ENCODE data around the gene NKX2-3. TPM values are rescaled to one million over a fixed set of nuclear protein-coding genes. Genes with fewer than 3 reads are reported as not detected.

The NKX2-3 gene
- polyA plus RNA-seq: 22.1 TPM
- long read RNA-seq, donor 1, partial matches to known transcripts: 0 of 2 reads
- long read RNA-seq, donor 1, other reads (novel, unspliced or antisense): 0 of 2 reads
- long read RNA-seq, donor 2, transcript NKX2-3-201 (2 exons, 2,097 nt): major isoform, 7 of 7 reads
- long read RNA-seq, donor 2, partial matches to known transcripts: 0 of 7 reads
- long read RNA-seq, donor 2, other reads (novel, unspliced or antisense): 0 of 7 reads
- long read RNA-seq, donor 3: 0 reads
- long read RNA-seq, donor 4: 0 reads
- long read RNA-seq, donor 5, transcript NKX2-3-201 (2 exons, 2,097 nt): major isoform, 6 of 11 reads
- long read RNA-seq, donor 5, partial matches to known transcripts: 5 of 11 reads
- long read RNA-seq, donor 5, other reads (novel, unspliced or antisense): 0 of 11 reads
- long read RNA-seq, donor 6, transcript NKX2-3-201 (2 exons, 2,097 nt): major isoform, 6 of 6 reads
- long read RNA-seq, donor 6, partial matches to known transcripts: 0 of 6 reads
- long read RNA-seq, donor 6, other reads (novel, unspliced or antisense): 0 of 6 reads
- long read RNA-seq, donor 7, partial matches to known transcripts: 0 of 3 reads
- long read RNA-seq, donor 7, other reads (novel, unspliced or antisense): 0 of 3 reads
- long read RNA-seq, donor 8, transcript NKX2-3-201 (2 exons, 2,097 nt): major isoform, 9 of 29 reads
- long read RNA-seq, donor 8, partial matches to known transcripts: 20 of 29 reads
- long read RNA-seq, donor 8, other reads (novel, unspliced or antisense): 0 of 29 reads
- long read RNA-seq, donor 9, partial matches to known transcripts: 6 of 11 reads
- long read RNA-seq, donor 9, other reads (novel, unspliced or antisense): 0 of 11 reads
- long read RNA-seq, donor 10, transcript NKX2-3-201 (2 exons, 2,097 nt): major isoform, 5 of 24 reads
- long read RNA-seq, donor 10, partial matches to known transcripts: 10 of 24 reads
- long read RNA-seq, donor 10, other reads (novel, unspliced or antisense): 6 of 24 reads
- long read RNA-seq, donor 11, partial matches to known transcripts: 0 of 2 reads
- long read RNA-seq, donor 11, other reads (novel, unspliced or antisense): 0 of 2 reads

DNA sequence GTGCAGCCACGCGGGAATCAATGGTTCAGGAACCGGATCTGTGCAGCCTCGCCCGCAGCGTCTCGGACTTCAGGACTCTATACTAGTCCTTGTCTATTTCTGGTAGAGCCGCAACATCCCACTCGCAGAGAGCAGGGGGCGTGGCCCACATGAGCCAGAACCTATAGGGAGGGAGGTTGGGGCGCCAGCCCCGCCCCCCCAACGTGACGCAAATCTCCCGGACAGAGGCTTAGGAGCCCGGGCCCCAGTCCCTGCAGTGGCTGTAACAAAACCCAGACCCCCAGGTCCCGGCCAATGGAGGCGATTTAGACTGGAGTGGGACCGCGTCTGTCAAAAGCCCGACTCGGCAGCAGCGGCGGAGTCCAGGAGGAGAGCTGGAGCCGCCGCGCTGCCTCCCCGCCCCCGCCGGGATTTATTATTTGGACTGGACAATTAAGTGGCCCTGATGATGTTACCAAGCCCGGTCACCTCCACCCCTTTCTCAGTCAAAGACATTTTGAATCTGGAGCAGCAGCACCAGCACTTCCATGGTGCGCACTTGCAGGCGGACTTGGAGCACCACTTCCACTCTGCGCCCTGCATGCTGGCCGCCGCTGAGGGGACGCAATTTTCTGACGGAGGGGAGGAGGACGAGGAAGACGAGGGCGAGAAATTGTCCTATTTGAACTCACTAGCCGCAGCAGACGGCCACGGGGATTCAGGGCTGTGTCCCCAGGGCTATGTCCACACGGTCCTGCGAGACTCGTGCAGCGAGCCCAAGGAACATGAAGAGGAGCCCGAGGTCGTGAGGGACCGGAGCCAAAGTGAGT is at the start of gene NKX2-3:
TSS of gene NKX2-3 (plus strand) at position 256 of the 809 bp plus-strand sequence. CDS start at position 446, 190 bp downstream.
- peaks cover 8% of the 10 kb centered on the region for H3K36me3 ChIP-seq (ENCODE audit: control insufficient read depth, insufficient read depth, low read length)

DNA sequence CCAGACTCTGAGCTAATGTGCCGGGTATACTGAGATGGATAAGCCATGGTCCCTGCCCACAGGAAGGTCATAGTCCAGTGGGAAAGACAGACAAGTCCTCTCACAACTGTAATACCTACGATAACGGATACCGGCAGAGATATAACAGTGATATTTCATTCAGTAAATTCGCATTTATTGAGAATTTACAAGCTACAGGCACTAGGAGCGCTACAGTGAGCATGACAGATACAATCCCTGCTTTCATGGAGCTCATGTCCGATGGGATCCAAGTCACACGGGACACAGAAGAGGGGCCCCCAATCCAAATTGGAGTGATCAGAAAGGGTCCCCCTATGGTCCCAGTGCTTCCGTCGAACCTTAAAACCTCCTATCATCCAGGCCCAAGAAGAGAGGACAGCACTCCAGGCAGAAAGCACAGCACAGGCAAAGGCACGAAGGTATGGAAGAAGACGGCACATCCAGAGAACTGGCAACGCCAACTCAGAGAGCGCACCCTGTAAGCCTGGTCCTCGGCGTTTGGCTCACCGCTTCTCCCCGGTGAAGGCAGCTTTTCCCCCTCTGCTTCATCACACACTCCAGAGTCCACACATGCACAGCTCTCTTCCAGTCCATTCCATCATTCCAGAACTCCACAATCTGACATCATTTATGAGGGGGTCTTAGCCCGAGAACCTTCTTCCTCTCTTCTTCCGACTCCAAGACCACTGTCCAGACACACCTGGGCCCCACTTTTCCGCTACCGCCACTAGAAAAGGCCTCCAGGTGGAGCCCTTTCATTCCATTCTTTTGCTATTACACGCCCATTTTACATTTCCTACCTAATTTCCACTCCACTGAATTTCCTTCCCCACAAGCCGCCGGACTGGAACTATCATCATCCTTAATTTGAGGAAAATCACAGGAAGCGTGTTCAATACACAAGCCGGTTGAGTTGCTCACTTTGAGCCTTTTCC is 47.8 kb upstream of the NKX2-3 start:
- Histone ChIP-seq H3K36me3 (ENCODE audit: control insufficient read depth, insufficient read depth, low read length) (no peaks in the 10 kb centered on the region), H3K27ac (ENCODE audit: low read length) (no peak overlapping the region), H3K4me1 (ENCODE audit: control insufficient read depth, insufficient read depth, low read length) (no peaks in the 10 kb centered on the region), H3K9me3 (ENCODE audit: control insufficient read depth, low read depth, low read length) (no peaks in the 10 kb centered on the region), H3K27me3 (ENCODE audit: control insufficient read depth, insufficient read depth, low read length) (peaks cover 32% of the 10 kb centered on the region), H3K4me3 (ENCODE audit: low read length) (no peak overlapping the region)
- no peak for DNase-seq
- 47% methylated on average over 11 of the region's 27 CpGs for WGBS (ENCODE audit: insufficient coverage, low lambda C conversion rate)

More for the DNA sequence above, at the start of gene NKX2-3:
- peak within 1 kb of the TSS; percentile 80 for H3K27ac ChIP-seq (ENCODE audit: low read length)
- peaks cover 97% of the 10 kb centered on the region for H3K27me3 ChIP-seq (ENCODE audit: control insufficient read depth, insufficient read depth, low read length)
- peaks cover 10% of the 10 kb centered on the region for H3K9me3 ChIP-seq (ENCODE audit: control insufficient read depth, low read depth, low read length)
- DNase-seq: peak; percentile 83 to 87
- H3K4me1 ChIP-seq (ENCODE audit: control insufficient read depth, insufficient read depth, low read length): peaks cover 10% of the 10 kb centered on the region
- WGBS (ENCODE audit: insufficient coverage, low lambda C conversion rate): no CpG with 5 or more reads among the region's 51 CpGs
- peak within 1 kb of the TSS; percentile 71 for H3K4me3 ChIP-seq (ENCODE audit: low read length)

DNA sequence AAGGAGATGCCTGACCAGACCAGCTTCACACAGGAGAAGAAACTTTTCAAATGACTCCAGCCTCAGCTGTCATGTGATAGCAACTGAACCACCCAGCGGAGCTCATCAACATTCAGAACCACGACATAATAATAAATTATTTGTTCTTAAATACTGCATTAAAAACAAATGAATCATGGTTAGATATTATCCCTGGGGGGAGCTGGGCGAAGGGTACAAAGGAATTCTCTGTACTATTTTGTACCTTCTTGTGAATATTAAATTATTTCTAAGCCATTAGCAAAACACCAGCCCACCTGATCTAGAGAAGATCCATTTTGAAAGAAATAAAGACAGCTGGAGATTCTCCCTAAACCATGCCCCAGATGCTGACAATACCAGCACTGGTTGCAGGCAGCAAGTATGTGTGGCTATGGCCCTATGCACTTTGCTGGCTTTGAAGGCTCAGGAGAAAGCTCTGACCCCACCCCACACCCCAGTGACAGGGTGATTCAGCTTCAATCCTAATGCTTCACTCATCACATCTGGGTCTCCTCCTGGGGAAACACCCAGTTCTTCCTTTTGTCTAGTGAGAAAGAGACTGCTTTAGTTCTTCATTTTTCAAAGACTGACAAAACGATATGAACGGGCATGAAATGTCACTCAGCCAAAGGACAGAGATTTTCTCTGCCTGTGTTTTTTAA is 45.5 kb upstream of the NKX2-3 start:
- WGBS (ENCODE audit: insufficient coverage, low lambda C conversion rate): 88% methylated on average over 2 of the region's 5 CpGs
- Histone ChIP-seq H3K27me3 (ENCODE audit: control insufficient read depth, insufficient read depth, low read length) (peaks cover 30% of the 10 kb centered on the region), H3K4me1 (ENCODE audit: control insufficient read depth, insufficient read depth, low read length) (no peaks in the 10 kb centered on the region), H3K4me3 (ENCODE audit: low read length) (no peak overlapping the region), H3K9me3 (ENCODE audit: control insufficient read depth, low read depth, low read length) (no peaks in the 10 kb centered on the region), H3K27ac (ENCODE audit: low read length) (no peak overlapping the region), H3K36me3 (ENCODE audit: control insufficient read depth, insufficient read depth, low read length) (no peaks in the 10 kb centered on the region)
- no peak for DNase-seq

DNA sequence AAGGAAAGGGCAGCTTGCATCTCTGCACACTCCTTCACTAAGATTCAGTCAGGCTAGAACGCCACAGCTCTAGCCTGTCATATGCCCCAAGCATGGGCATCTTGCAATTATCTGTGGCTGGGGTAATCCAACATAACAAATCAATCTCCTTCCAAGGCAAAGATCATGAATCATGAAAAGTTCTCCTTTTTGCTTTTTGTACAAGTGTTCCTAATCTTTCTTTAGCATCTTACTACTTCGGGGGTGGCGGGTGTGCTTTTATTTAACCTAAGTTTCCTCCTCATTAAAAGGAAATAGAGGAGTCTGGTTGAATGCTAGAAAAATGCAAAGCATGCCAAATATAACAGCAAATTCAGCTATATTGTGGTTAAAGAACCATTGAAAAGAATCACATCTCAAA is 43.5 kb upstream of the NKX2-3 start:
- Histone ChIP-seq H3K9me3 (ENCODE audit: control insufficient read depth, low read depth, low read length) (no peaks in the 10 kb centered on the region), H3K27me3 (ENCODE audit: control insufficient read depth, insufficient read depth, low read length) (peaks cover 25% of the 10 kb centered on the region), H3K36me3 (ENCODE audit: control insufficient read depth, insufficient read depth, low read length) (no peaks in the 10 kb centered on the region), H3K4me3 (ENCODE audit: low read length) (no peak overlapping the region), H3K4me1 (ENCODE audit: control insufficient read depth, insufficient read depth, low read length) (no peaks in the 10 kb centered on the region), H3K27ac (ENCODE audit: low read length) (no peak overlapping the region)
- no peak for DNase-seq
- 40% methylated on average over 1 of the region's 3 CpGs for WGBS (ENCODE audit: insufficient coverage, low lambda C conversion rate)

DNA sequence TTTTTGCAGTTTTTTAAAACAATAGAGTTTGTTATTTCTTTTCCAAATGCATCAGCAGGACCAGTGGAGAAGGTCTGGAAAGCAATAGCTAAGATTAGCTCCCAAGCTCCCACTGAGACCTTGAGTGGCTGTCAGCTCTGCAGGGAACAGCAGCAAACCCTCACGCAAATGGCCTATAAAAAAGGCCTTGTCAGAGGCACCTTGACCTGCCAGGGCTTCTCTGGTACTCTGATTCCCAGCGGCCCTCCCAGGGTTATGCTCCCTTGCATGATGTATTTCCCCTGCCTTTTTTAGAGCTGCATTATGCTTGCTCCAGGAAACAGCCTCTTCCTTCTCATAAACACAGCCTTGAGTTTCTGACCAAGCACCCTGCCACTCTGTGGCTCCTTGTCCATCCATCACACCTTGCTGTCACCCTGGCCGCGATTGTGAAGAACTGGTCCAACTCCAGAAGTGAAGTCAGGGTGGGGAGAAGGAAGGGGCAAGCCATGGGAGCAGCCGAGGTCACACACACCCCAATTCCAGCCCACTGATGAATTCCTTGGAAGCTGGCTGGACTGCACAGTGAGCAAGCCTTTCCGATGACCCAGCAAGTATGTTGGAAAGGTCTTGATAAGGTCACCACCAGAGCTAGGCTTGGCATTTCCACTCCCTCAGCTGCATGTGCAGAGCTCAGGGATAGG is 35.3 kb upstream of the NKX2-3 start:
- DNase-seq: no peak
- Histone ChIP-seq H3K27ac (ENCODE audit: low read length) (no peak overlapping the region), H3K9me3 (ENCODE audit: control insufficient read depth, low read depth, low read length) (no peaks in the 10 kb centered on the region), H3K4me3 (ENCODE audit: low read length) (no peak overlapping the region), H3K36me3 (ENCODE audit: control insufficient read depth, insufficient read depth, low read length) (no peaks in the 10 kb centered on the region), H3K27me3 (ENCODE audit: control insufficient read depth, insufficient read depth, low read length) (peaks cover 20% of the 10 kb centered on the region), H3K4me1 (ENCODE audit: control insufficient read depth, insufficient read depth, low read length) (no peaks in the 10 kb centered on the region)
- WGBS (ENCODE audit: insufficient coverage, low lambda C conversion rate): no CpG with 5 or more reads among the region's 6 CpGs

DNA sequence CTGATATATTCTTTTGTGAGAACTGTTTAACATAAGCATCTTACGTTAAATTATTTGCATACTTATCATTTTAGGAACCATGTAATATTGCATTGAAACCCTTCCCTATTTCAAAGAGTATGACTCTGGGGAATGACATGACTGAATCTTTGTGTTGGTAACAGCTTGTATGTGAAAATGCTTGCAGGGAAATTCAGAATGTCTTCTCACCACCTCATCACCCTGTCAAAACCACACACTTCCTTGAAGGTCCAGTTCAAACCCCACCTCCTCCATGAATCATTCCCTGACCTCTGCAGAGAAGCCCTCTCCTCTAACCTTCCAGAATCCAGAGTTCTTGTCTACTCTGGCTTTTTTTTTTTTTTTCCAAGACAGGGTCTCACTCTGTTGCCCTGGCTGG is 26.3 kb upstream of the NKX2-3 start:
- no peak overlapping the region for H3K27ac ChIP-seq (ENCODE audit: low read length)
- no peaks in the 10 kb centered on the region for H3K9me3 ChIP-seq (ENCODE audit: control insufficient read depth, low read depth, low read length)
- no peak for DNase-seq
- H3K4me1 ChIP-seq (ENCODE audit: control insufficient read depth, insufficient read depth, low read length): no peaks in the 10 kb centered on the region
- H3K36me3 ChIP-seq (ENCODE audit: control insufficient read depth, insufficient read depth, low read length): no peaks in the 10 kb centered on the region
- WGBS (ENCODE audit: insufficient coverage, low lambda C conversion rate): no CpG with 5 or more reads among the region's 1 CpG
- no peak overlapping the region for H3K4me3 ChIP-seq (ENCODE audit: low read length)
- H3K27me3 ChIP-seq (ENCODE audit: control insufficient read depth, insufficient read depth, low read length): peaks cover 22% of the 10 kb centered on the region

DNA sequence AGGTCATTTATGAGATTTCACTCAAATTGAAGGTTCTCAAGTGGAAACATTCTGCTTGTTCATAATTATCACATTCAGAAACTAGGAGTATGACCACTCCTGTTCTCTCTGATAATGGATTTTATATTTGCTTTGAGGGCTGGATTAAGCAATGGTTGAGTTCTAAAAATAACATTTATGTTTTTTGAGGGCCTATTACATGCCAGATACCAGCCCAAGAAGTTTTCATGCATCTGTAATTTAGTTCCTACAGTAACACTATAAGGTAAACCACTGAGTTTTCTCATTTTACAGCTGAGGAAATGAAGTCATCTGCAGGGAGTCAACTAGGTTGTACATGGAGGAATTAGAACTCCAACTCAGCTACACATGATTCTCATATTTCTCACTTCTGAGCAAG is 25.5 kb upstream of the NKX2-3 start:
- Histone ChIP-seq H3K4me1 (ENCODE audit: control insufficient read depth, insufficient read depth, low read length) (no peaks in the 10 kb centered on the region), H3K27ac (ENCODE audit: low read length) (no peak overlapping the region), H3K27me3 (ENCODE audit: control insufficient read depth, insufficient read depth, low read length) (peaks cover 20% of the 10 kb centered on the region), H3K4me3 (ENCODE audit: low read length) (no peak overlapping the region), H3K9me3 (ENCODE audit: control insufficient read depth, low read depth, low read length) (no peaks in the 10 kb centered on the region), H3K36me3 (ENCODE audit: control insufficient read depth, insufficient read depth, low read length) (no peaks in the 10 kb centered on the region)
- DNase-seq: no peak

DNA sequence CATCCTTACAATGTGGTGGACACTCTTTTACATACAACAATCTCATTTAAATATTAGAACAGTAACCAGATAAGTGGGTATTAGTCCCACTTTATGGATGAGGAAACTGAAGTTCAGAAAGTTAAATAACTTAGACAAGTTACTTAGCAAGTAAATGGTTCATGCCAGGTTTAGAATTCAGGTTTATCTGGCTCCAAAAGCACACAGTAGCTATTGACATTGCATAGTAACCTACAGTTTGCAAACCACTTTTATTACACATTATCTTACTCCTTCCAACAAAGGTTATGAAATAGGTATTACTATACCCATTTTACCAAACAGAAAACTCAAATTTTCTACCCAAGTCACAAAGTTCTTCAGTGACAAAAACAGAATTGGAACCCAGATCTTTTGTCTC is 19.7 kb upstream of the NKX2-3 start:
- no peaks in the 10 kb centered on the region for H3K9me3 ChIP-seq (ENCODE audit: control insufficient read depth, low read depth, low read length)
- H3K4me1 ChIP-seq (ENCODE audit: control insufficient read depth, insufficient read depth, low read length): no peaks in the 10 kb centered on the region
- no peak overlapping the region for H3K4me3 ChIP-seq (ENCODE audit: low read length)
- H3K27me3 ChIP-seq (ENCODE audit: control insufficient read depth, insufficient read depth, low read length): peaks cover 17% of the 10 kb centered on the region
- no peak overlapping the region for H3K27ac ChIP-seq (ENCODE audit: low read length)
- no peak for DNase-seq
- no peaks in the 10 kb centered on the region for H3K36me3 ChIP-seq (ENCODE audit: control insufficient read depth, insufficient read depth, low read length)
